ENCODE data around the gene NAGK. TPM values are rescaled to one million over a fixed set of nuclear protein-coding genes. Genes with fewer than 3 reads are reported as not detected.
"Not testable (repeated sequence)": the region's sequence is repeated elsewhere in the genome, so short reads cannot be mapped to it uniquely, and the experiment has no call there.

Gene NAGK
- total and polyA plus RNA-seq, 5 donors from 2014 or later, result 63.8 to 89.0 (median 80.8) TPM

- H3K36me3 ChIP-seq (ENCODE audit: control insufficient read depth, insufficient read depth, low read length); H3K9me3 Mint-ChIP-seq; H3K27ac ChIP-seq (ENCODE audit: insufficient read depth, low read length, poor library complexity, severe bottlenecking); H3K9me3 ChIP-seq (ENCODE audit: control insufficient read depth in 2 of 2, low read length in 2 of 2); H3K27me3 ChIP-seq (ENCODE audit: control insufficient read depth, insufficient read depth, low read length); DNase-seq; H3K36me3 Mint-ChIP-seq; H3K4me3 ChIP-seq (ENCODE audit: low read depth, low read length); H3K4me1 ChIP-seq (ENCODE audit: control insufficient read depth, insufficient read depth, low read length, poor library complexity, severe bottlenecking): not testable (repeated sequence)
- H3K4me1 Mint-ChIP-seq, result peaks cover 0 to 14% (median 7%) of the 10 kb centered on the region in 4 donors
- H3K27ac Mint-ChIP-seq, result peak overlapping the region; percentile 38 to 88 (median 69)
- peaks cover 11% of the 10 kb centered on the region for H3K27me3 Mint-ChIP-seq
- peak overlapping the region in 2 of 4 donors; percentile 21 to 62 for H3K4me3 Mint-ChIP-seq
- ATAC-seq (ENCODE audit: low read depth in 2 of 2), result peak in 1 of 2 donors; percentile 25
Observed at GRCh38 chr2:71083752-71084312, 15.4 kb downstream of the NAGK start.

- not testable (repeated sequence) for ATAC-seq (ENCODE audit: low read depth in 2 of 2); H3K9me3 Mint-ChIP-seq; H3K9me3 ChIP-seq (ENCODE audit: control insufficient read depth in 2 of 2, low read length in 2 of 2); H3K27me3 ChIP-seq (ENCODE audit: control insufficient read depth, insufficient read depth, low read length); H3K27ac ChIP-seq (ENCODE audit: insufficient read depth, low read length, poor library complexity, severe bottlenecking); H3K36me3 ChIP-seq (ENCODE audit: control insufficient read depth, insufficient read depth, low read length); H3K4me3 ChIP-seq (ENCODE audit: low read depth, low read length); H3K27ac Mint-ChIP-seq; H3K4me3 Mint-ChIP-seq; DNase-seq; H3K36me3 Mint-ChIP-seq; H3K4me1 ChIP-seq (ENCODE audit: control insufficient read depth, insufficient read depth, low read length, poor library complexity, severe bottlenecking)
- Mint-ChIP-seq H3K4me1 (peaks cover 0 to 14% (median 7%) of the 10 kb centered on the region in 4 donors), H3K27me3 (peaks cover 18% of the 10 kb centered on the region)
Observed at GRCh38 chr2:71085325-71086003, 17.0 kb downstream of the NAGK start.

GRCh38 chr2:71089475-71089874, 21.0 kb downstream of the NAGK start:
- not testable (repeated sequence) for DNase-seq; H3K36me3 Mint-ChIP-seq; H3K9me3 ChIP-seq (ENCODE audit: control insufficient read depth in 2 of 2, low read length in 2 of 2); H3K4me3 Mint-ChIP-seq; H3K4me1 ChIP-seq (ENCODE audit: control insufficient read depth, insufficient read depth, low read length, poor library complexity, severe bottlenecking); ATAC-seq (ENCODE audit: low read depth in 2 of 2); H3K4me1 Mint-ChIP-seq; H3K9me3 Mint-ChIP-seq; H3K36me3 ChIP-seq (ENCODE audit: control insufficient read depth, insufficient read depth, low read length); H3K27ac Mint-ChIP-seq; H3K27me3 ChIP-seq (ENCODE audit: control insufficient read depth, insufficient read depth, low read length); H3K27ac ChIP-seq (ENCODE audit: insufficient read depth, low read length, poor library complexity, severe bottlenecking); H3K4me3 ChIP-seq (ENCODE audit: low read depth, low read length)
- peaks cover 18% of the 10 kb centered on the region for H3K27me3 Mint-ChIP-seq

GRCh38 chr2:71091808-71092207, 23.4 kb downstream of the NAGK start:
- H3K4me1 Mint-ChIP-seq; H3K4me1 ChIP-seq (ENCODE audit: control insufficient read depth, insufficient read depth, low read length, poor library complexity, severe bottlenecking); H3K27ac ChIP-seq (ENCODE audit: insufficient read depth, low read length, poor library complexity, severe bottlenecking); H3K4me3 ChIP-seq (ENCODE audit: low read depth, low read length); DNase-seq; H3K9me3 ChIP-seq (ENCODE audit: control insufficient read depth in 2 of 2, low read length in 2 of 2); H3K27me3 ChIP-seq (ENCODE audit: control insufficient read depth, insufficient read depth, low read length); H3K9me3 Mint-ChIP-seq; H3K4me3 Mint-ChIP-seq; ATAC-seq (ENCODE audit: low read depth in 2 of 2); H3K36me3 Mint-ChIP-seq; H3K27ac Mint-ChIP-seq; H3K36me3 ChIP-seq (ENCODE audit: control insufficient read depth, insufficient read depth, low read length): not testable (repeated sequence)
- peaks cover 26% of the 10 kb centered on the region for H3K27me3 Mint-ChIP-seq

GRCh38 chr2:71092491-71093260, 24.2 kb downstream of the NAGK start:
- DNase-seq; H3K4me1 ChIP-seq (ENCODE audit: control insufficient read depth, insufficient read depth, low read length, poor library complexity, severe bottlenecking); ATAC-seq (ENCODE audit: low read depth in 2 of 2); H3K27me3 ChIP-seq (ENCODE audit: control insufficient read depth, insufficient read depth, low read length); H3K4me3 Mint-ChIP-seq; H3K4me3 ChIP-seq (ENCODE audit: low read depth, low read length); H3K36me3 Mint-ChIP-seq; H3K27ac Mint-ChIP-seq; H3K4me1 Mint-ChIP-seq; H3K27ac ChIP-seq (ENCODE audit: insufficient read depth, low read length, poor library complexity, severe bottlenecking); H3K36me3 ChIP-seq (ENCODE audit: control insufficient read depth, insufficient read depth, low read length); H3K9me3 ChIP-seq (ENCODE audit: control insufficient read depth in 2 of 2, low read length in 2 of 2); H3K9me3 Mint-ChIP-seq: not testable (repeated sequence)
- peaks cover 27% of the 10 kb centered on the region for H3K27me3 Mint-ChIP-seq

GRCh38 chr2:71100195-71100964, 31.9 kb downstream of the NAGK start:
- Histone ChIP-seq H3K36me3 (ENCODE audit: control insufficient read depth, insufficient read depth, low read length) (no peaks in the 10 kb centered on the region), H3K9me3 (ENCODE audit: control insufficient read depth in 2 of 2, low read length in 2 of 2) (no peaks in the 10 kb centered on the region), H3K4me3 (ENCODE audit: low read depth, low read length) (no peak overlapping the region), H3K27ac (ENCODE audit: insufficient read depth, low read length, poor library complexity, severe bottlenecking) (no peak overlapping the region), H3K27me3 (ENCODE audit: control insufficient read depth, insufficient read depth, low read length) (no peaks in the 10 kb centered on the region), H3K4me1 (ENCODE audit: control insufficient read depth, insufficient read depth, low read length, poor library complexity, severe bottlenecking) (no peaks in the 10 kb centered on the region)
- H3K9me3 Mint-ChIP-seq, result no peaks in the 10 kb centered on the region
- H3K27ac Mint-ChIP-seq, result no peak overlapping the region
- peaks cover 0 to 10% (median 4%) of the 10 kb centered on the region in 4 donors for H3K4me1 Mint-ChIP-seq
- H3K36me3 Mint-ChIP-seq, result no peaks in the 10 kb centered on the region
- no peak overlapping the region for H3K4me3 Mint-ChIP-seq
- no peak for ATAC-seq (ENCODE audit: low read depth in 2 of 2)
- peak in 2 of 3 donors; percentile 9 to 47 for DNase-seq
- H3K27me3 Mint-ChIP-seq, result peaks cover 32% of the 10 kb centered on the region

GRCh38 chr2:71101656-71102055, 33.2 kb downstream of the NAGK start:
- no peak for ATAC-seq (ENCODE audit: low read depth in 2 of 2)
- Histone ChIP-seq H3K27me3 (ENCODE audit: control insufficient read depth, insufficient read depth, low read length) (no peaks in the 10 kb centered on the region), H3K9me3 (ENCODE audit: control insufficient read depth in 2 of 2, low read length in 2 of 2) (no peaks in the 10 kb centered on the region), H3K36me3 (ENCODE audit: control insufficient read depth, insufficient read depth, low read length) (no peaks in the 10 kb centered on the region), H3K4me3 (ENCODE audit: low read depth, low read length) (no peak overlapping the region), H3K27ac (ENCODE audit: insufficient read depth, low read length, poor library complexity, severe bottlenecking) (no peak overlapping the region), H3K4me1 (ENCODE audit: control insufficient read depth, insufficient read depth, low read length, poor library complexity, severe bottlenecking) (no peaks in the 10 kb centered on the region)
- no peak overlapping the region for H3K27ac Mint-ChIP-seq
- H3K27me3 Mint-ChIP-seq, result peaks cover 29% of the 10 kb centered on the region
- H3K36me3 Mint-ChIP-seq, result no peaks in the 10 kb centered on the region
- DNase-seq, result no peak
- no peaks in the 10 kb centered on the region for H3K9me3 Mint-ChIP-seq
- H3K4me1 Mint-ChIP-seq, result peaks cover 0 to 10% (median 4%) of the 10 kb centered on the region in 4 donors
- no peak overlapping the region for H3K4me3 Mint-ChIP-seq
